HCT116 (cell line): ENCODE results near the gene UCKL1. TPM values are rescaled to one million over a fixed set of nuclear protein-coding genes. Genes with fewer than 3 reads are reported as not detected.

Source experiments
- ATAC-seq: fragments of 200-7000 bp; cut with Tn5 transposase; 2 replicates; pipeline ENCODE4 v1.9.1; 2020; ENCODE audit warnings: mild to moderate bottlenecking, moderate library complexity
- BruUV-seq: library from RNA; stranded (reverse); fragments of 400-500 nt; replicated peaks from 2 replicates; lab custom pipeline; 2021; lab: Mats Ljungman, UMichigan
- CTCF ChIA-PET: fragments of 300-600 bp; sonication (Branson Sonifier 250); formaldehyde crosslinking; loops from one replicate; lab custom pipeline; 2021; ENCODE audit warnings: antibody characterized with exemption; lab: Charles Lee
- POLR2A ChIA-PET: fragments of 300-600, 350-600 bp; sonication (Branson Sonifier 250); formaldehyde crosslinking; loops from one replicate; lab custom pipeline; 2021; ENCODE audit warnings: antibody characterized with exemption; lab: Charles Lee
- RAD21 ChIA-PET, 2 experiments: fragments of 300-600 bp; sonication (Branson Sonifier 250); formaldehyde crosslinking; loops; one replicate each; lab custom pipeline; 2023; ENCODE audit warnings: low total read pairs in 2 of 2; ENCODE audit not compliant: uncharacterized antibody in 2 of 2, unreplicated experiment in 2 of 2, low non-redundant PET in 1 of 2; lab: Charles Lee
- DNase-seq: peaks from one replicate; pipeline ENCODE4 v3.0.0-alpha.2; 2010; ENCODE audit warnings: low read depth, low spot score
- H2AFZ ChIP-seq: fragments of 200-600 bp; shearing (Covaris generic), sonication (generic); 2 replicates; pipeline ENCODE4 v1.6.1; 2017; ENCODE audit warnings: low read depth, mixed run types, mixed read lengths, antibody characterized with exemption, low read length; ENCODE audit not compliant: poor library complexity, severe bottlenecking
- H3K27ac ChIP-seq: 2 replicates; pipeline ENCODE4 v1.5.1; 2012; ENCODE audit warnings: low read depth, low read length
- H3K27me3 ChIP-seq: fragments of 200-600 bp; sonication (generic); 2 replicates; pipeline ENCODE4 v1.6.1; 2016; ENCODE audit warnings: mixed run types, low read length, mixed read lengths; ENCODE audit not compliant: insufficient read depth
- H3K36me3 ChIP-seq, 2 experiments: fragments of 200-500 bp in 1 of 2; fragments of 200-600 bp in 1 of 2; sonication (Bioruptor generic) in 1 of 2; sonication (generic) in 1 of 2; 2 replicates each; pipeline versions ENCODE4 v1.5.1 to v1.6.1; 2014 to 2016; ENCODE audit warnings: low read length in 2 of 2, inconsistent platforms in 1 of 2, mixed read lengths in 1 of 2, mixed run types in 1 of 2; ENCODE audit not compliant: insufficient read depth in 2 of 2, control insufficient read depth in 1 of 2
- H3K4me1 ChIP-seq, 2 experiments: fragments of 200-600 bp in 1 of 2; sonication (generic) in 1 of 2; 2 replicates each; pipeline versions ENCODE4 v1.5.1 to v1.6.1; 2012 to 2017; ENCODE audit warnings: low read length in 2 of 2, inconsistent platforms in 1 of 2, mild to moderate bottlenecking in 1 of 2, mixed read lengths in 1 of 2, mixed run types in 1 of 2, moderate library complexity in 1 of 2; ENCODE audit not compliant: insufficient read depth in 2 of 2, control insufficient read depth in 1 of 2
- H3K4me2 ChIP-seq: fragments of 200-600 bp; sonication (generic); 2 replicates; pipeline ENCODE4 v1.6.1; 2017; ENCODE audit warnings: mixed run types, low read length, mixed read lengths
- H3K4me3 ChIP-seq, 2 experiments: fragments of 200-600 bp in 1 of 2; sonication (generic) in 1 of 2; replicated peaks in 1 of 2; 2 replicates each; pipeline ENCODE4 v1.5.1; 2011 to 2016; ENCODE audit warnings: low read length in 2 of 2, control low read depth in 1 of 2, low read depth in 1 of 2, mild to moderate bottlenecking in 1 of 2, mixed read lengths in 1 of 2, mixed run types in 1 of 2
- H3K79me2 ChIP-seq: fragments of 200-600 bp; sonication (generic); 2 replicates; pipeline ENCODE4 v1.6.1; 2017; ENCODE audit warnings: mild to moderate bottlenecking, mixed run types, low read length, moderate library complexity, mixed read lengths; ENCODE audit not compliant: insufficient read depth
- H3K9ac ChIP-seq: fragments of 200-600 bp; sonication (generic); 2 replicates; pipeline ENCODE4 v1.6.1; 2016; ENCODE audit warnings: low read length, mixed read lengths
- H3K9me2 ChIP-seq: fragments of 200-600 bp; sonication (generic), shearing (Covaris generic); 2 replicates; pipeline ENCODE4 v1.6.1; 2017; ENCODE audit warnings: mixed run types, mild to moderate bottlenecking, moderate library complexity; ENCODE audit not compliant: insufficient read depth
- H3K9me3 ChIP-seq, 2 experiments: fragments of 200-500 bp in 1 of 2; fragments of 200-600 bp in 1 of 2; sonication (Bioruptor generic) in 1 of 2; sonication (generic) in 1 of 2; 2 replicates each; pipeline ENCODE4 v1.6.1; 2014 to 2017; ENCODE audit warnings: low read length in 2 of 2, mixed read lengths in 2 of 2, inconsistent platforms in 1 of 2, low read depth in 1 of 2, mild to moderate bottlenecking in 1 of 2, mixed run types in 1 of 2, moderate library complexity in 1 of 2; ENCODE audit not compliant: control insufficient read depth in 1 of 2, insufficient read depth in 1 of 2
- H4K20me1 ChIP-seq: fragments of 200-600 bp; sonication (generic), shearing (Covaris generic); 2 replicates; pipeline ENCODE4 v1.6.1; 2017; ENCODE audit warnings: mixed run types, mild to moderate bottlenecking, moderate library complexity; ENCODE audit not compliant: insufficient read depth
- CEBPB ChIP-seq: IDR thresholded peaks from 2 replicates; pipeline ENCODE4 v1.6.1; 2012; ENCODE audit warnings: low read depth
- ELF1 ChIP-seq: IDR thresholded peaks from 2 replicates; pipeline ENCODE4 v1.6.1; 2012; ENCODE audit warnings: low read depth, borderline replicate concordance
- EZH2 ChIP-seq: fragments of 200-600 bp; sonication (generic); IDR thresholded peaks from 2 replicates; pipeline ENCODE4 v1.6.1; 2017; ENCODE audit warnings: antibody characterized with exemption, mixed run types
- POLR2A ChIP-seq: IDR thresholded peaks from 2 replicates; pipeline ENCODE4 v1.7.0; 2011; ENCODE audit warnings: borderline replicate concordance; ENCODE audit not compliant: insufficient read depth, insufficient read length; ENCODE audit errors: extremely low read depth
- POLR2AphosphoS5 ChIP-seq: IDR thresholded peaks from 2 replicates; pipeline ENCODE4 v1.6.1; 2011; ENCODE audit warnings: mild to moderate bottlenecking, low read depth, low read length, moderate library complexity
- SIN3A ChIP-seq: IDR thresholded peaks from 2 replicates; pipeline ENCODE4 v1.6.1; 2012; ENCODE audit warnings: low read depth
- ZFX ChIP-seq: fragments of 450-650 bp; IDR thresholded peaks from 2 replicates; pipeline ENCODE4 v1.6.1; 2017
- ZNF274 ChIP-seq: fragments of 200-500 bp; sonication (Bioruptor generic); IDR thresholded peaks from 2 replicates; pipeline ENCODE4 v1.6.1; 2014; ENCODE audit warnings: mild to moderate bottlenecking, low read depth, low read length, inconsistent platforms
- intact Hi-C: fragments of 100-400 bp; cut with micrococcal nuclease; formaldehyde crosslinking; loops from 2 replicates; pipeline ENCODE4 v1.10.0; 2022
- total RNA-seq: library from RNA; stranded (reverse); gene quantifications from one replicate; pipeline ENCODE4 v1.2.1, GENCODE V29; 2021; ENCODE audit not compliant: unreplicated experiment
- TF ChIP-seq, protein P1 (sequence below), 3 experiments: fragments of 200-600 bp in 1 of 3; sonication (generic) in 1 of 3; IDR thresholded peaks in 2 of 3; conservative IDR thresholded peaks in 1 of 3; 2 replicates each; pipeline ENCODE4 v1.5.1; 2012 to 2017; ENCODE audit warnings: low read depth in 2 of 3, low read length in 2 of 3, antibody characterized with exemption in 1 of 3, borderline replicate concordance in 1 of 3, control low read depth in 1 of 3, mild to moderate bottlenecking in 1 of 3, mixed read lengths in 1 of 3, mixed run types in 1 of 3, moderate library complexity in 1 of 3; ENCODE audit not compliant: insufficient read depth in 1 of 3
- TF ChIP-seq, protein P2 (sequence below): IDR thresholded peaks from 2 replicates; pipeline ENCODE4 v1.6.1; 2012
- TF ChIP-seq, protein P3 (sequence below): IDR thresholded peaks from 2 replicates; pipeline ENCODE4 v1.6.1; 2012

Gene UCKL1
- total RNA-seq, 1 experiment from 2014 or later, result 54.2 TPM

DNA sequence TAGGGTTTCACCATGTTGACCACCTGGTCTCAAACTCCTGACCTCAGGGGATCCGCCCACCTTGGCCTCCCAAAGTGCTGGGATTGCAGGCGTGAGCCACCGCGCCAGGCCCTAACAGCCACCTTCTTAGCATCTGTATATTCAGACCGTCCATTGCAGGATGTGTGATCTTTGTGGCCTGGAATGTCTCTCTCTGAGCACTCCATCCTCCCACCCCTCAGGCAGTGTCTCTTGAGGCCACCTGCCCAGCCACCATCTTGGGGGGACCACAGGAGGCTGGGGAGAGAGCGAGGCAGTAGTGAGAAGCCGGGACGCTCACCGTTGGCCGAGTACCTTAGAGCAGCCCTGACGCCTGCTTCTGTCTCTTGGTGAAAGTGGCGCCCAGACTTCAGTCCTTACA, 42.4 kb downstream of the UCKL1 start:
- peaks cover 4 to 11% of the 10 kb centered on the region in 2 experiments; a peak in 1 of 4 replicates for H3K36me3 ChIP-seq
- peaks cover 4 to 21% of the 10 kb centered on the region in 2 experiments; a peak in 3 of 4 replicates for H3K4me1 ChIP-seq
- peaks cover 92% of the 10 kb centered on the region for H3K79me2 ChIP-seq
- no peak overlapping the region for H3K9ac ChIP-seq
- TF ChIP-seq ZNF274 (no peak), POLR2A (no peak), POLR2AphosphoS5 (no peak), CEBPB (no peak), EZH2 (no peak), ELF1 (no peak)
- TF ChIP-seq, protein P1, sequence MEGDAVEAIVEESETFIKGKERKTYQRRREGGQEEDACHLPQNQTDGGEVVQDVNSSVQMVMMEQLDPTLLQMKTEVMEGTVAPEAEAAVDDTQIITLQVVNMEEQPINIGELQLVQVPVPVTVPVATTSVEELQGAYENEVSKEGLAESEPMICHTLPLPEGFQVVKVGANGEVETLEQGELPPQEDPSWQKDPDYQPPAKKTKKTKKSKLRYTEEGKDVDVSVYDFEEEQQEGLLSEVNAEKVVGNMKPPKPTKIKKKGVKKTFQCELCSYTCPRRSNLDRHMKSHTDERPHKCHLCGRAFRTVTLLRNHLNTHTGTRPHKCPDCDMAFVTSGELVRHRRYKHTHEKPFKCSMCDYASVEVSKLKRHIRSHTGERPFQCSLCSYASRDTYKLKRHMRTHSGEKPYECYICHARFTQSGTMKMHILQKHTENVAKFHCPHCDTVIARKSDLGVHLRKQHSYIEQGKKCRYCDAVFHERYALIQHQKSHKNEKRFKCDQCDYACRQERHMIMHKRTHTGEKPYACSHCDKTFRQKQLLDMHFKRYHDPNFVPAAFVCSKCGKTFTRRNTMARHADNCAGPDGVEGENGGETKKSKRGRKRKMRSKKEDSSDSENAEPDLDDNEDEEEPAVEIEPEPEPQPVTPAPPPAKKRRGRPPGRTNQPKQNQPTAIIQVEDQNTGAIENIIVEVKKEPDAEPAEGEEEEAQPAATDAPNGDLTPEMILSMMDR (IDR thresholded peaks at IDR 0.05 in 2 of 3, conservative IDR thresholded peaks at IDR 0.05 in 1 of 3; ENCODE audit: borderline replicate concordance in 1 of 3, insufficient read depth in 1 of 3, low read depth in 2 of 3, low read length in 2 of 3), result no peak
- ATAC-seq (no peak), DNase-seq (no peak)
- no peaks in the 10 kb centered on the region for H3K9me3 ChIP-seq
- H3K4me3 ChIP-seq, result no peak overlapping the region
- intact Hi-C loops, result no loop called here
- POLR2A ChIA-PET, result no interaction called here
- no peaks in the 10 kb centered on the region for H3K9me2 ChIP-seq
- H3K4me2 ChIP-seq, result no peak overlapping the region
- no peak overlapping the region for H3K27ac ChIP-seq
- CTCF ChIA-PET, result no interaction called here
- no peak overlapping the region for H2AFZ ChIP-seq
- no TSS peak for BruUV-seq
- no peaks in the 10 kb centered on the region for H3K27me3 ChIP-seq
- RAD21 ChIA-PET, result no interaction called here
- H4K20me1 ChIP-seq, result no peaks in the 10 kb centered on the region; the same call in 1 of the 2 replicates

DNA sequence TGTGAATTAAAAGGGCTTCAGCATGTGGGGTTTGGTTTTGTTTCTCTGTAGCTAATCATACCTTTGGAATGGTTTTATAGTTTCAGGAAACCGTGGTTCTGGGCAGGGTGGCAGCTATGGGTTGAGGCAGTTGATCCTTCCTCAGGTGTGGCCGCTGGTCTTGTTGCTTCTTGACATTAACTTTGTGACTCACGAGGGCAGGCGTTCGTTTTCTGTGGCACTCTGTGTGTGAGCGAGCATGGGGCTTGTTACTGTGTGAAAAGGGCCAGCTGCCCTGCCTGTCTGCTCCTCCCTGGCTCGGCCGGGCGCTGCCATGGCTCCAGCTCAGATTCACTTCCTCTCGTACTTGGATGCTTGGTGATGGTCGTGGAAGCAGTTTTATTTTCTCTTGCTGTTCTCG, 45.0 kb downstream of the UCKL1 start:
- peaks cover 97% of the 10 kb centered on the region for H3K79me2 ChIP-seq
- intact Hi-C loops, result no loop called here
- POLR2A ChIA-PET, result no interaction called here

More for the DNA sequence above, 45.0 kb downstream of the UCKL1 start:
- Histone ChIP-seq H4K20me1 (no peaks in the 10 kb centered on the region; the same call in 1 of the 2 replicates), H3K9me2 (no peaks in the 10 kb centered on the region), H3K4me3 (no peak overlapping the region), H3K36me3 (no peaks in the 10 kb centered on the region), H3K9ac (peak overlapping the region; percentile 18; the same call in 1 of the 2 replicates), H3K4me2 (peak overlapping the region; percentile 28), H3K4me1 (peaks cover 4 to 38% of the 10 kb centered on the region in 2 experiments; a peak in 3 of 4 replicates), H3K27me3 (no peaks in the 10 kb centered on the region)
- CTCF ChIA-PET, result no interaction called here
- peak; percentile 12 for DNase-seq
- BruUV-seq, result no TSS peak
- ATAC-seq, result 0 out of 2 replicates have a peak, but pooled peaks have one; percentile 35
- TF ChIP-seq SIN3A (no peak), POLR2AphosphoS5 (no peak), ZFX (no peak)
- TF ChIP-seq, protein P2, sequence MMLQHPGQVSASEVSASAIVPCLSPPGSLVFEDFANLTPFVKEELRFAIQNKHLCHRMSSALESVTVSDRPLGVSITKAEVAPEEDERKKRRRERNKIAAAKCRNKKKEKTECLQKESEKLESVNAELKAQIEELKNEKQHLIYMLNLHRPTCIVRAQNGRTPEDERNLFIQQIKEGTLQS, result no peak
- TF ChIP-seq, protein P1 (IDR thresholded peaks at IDR 0.05 in 2 of 3, conservative IDR thresholded peaks at IDR 0.05 in 1 of 3; ENCODE audit: borderline replicate concordance in 1 of 3, insufficient read depth in 1 of 3, low read depth in 2 of 3, low read length in 2 of 3), result no peak
- TF ChIP-seq, protein P3, sequence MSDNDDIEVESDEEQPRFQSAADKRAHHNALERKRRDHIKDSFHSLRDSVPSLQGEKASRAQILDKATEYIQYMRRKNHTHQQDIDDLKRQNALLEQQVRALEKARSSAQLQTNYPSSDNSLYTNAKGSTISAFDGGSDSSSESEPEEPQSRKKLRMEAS, result peak; percentile 14; the same call in 1 of the 2 replicates
- TF ChIP-seq, all 23 proteins: peak for 1
- Histone ChIP-seq H3K9me3 (no peaks in the 10 kb centered on the region), H2AFZ (no peak overlapping the region), H3K27ac (peak overlapping the region; percentile 22; the same call in 1 of the 2 replicates)
- RAD21 ChIA-PET, result no interaction called here
